SK-N-SH (cell line): ENCODE results near the gene SEC14L5. TPM values are rescaled to one million over a fixed set of nuclear protein-coding genes. Genes with fewer than 3 reads are reported as not detected.

Experiments used
- CTCF ChIA-PET: fragments of 300-600, 350-600 bp; formaldehyde crosslinking; extraction: SDS; loops from one replicate; lab custom pipeline; 2021; lab: Yijun Ruan, JAX
- POLR2A ChIA-PET: fragments of 350-600 bp; sonication (Branson Sonifier 250); formaldehyde crosslinking; extraction: SDS; loops from one replicate; lab custom pipeline; 2020; ENCODE audit warnings: antibody characterized with exemption, inconsistent platforms; lab: Yijun Ruan, JAX
- DNase-seq: peaks from one replicate; pipeline ENCODE4 v3.0.0; 2012
- H2AFZ ChIP-seq: fragments of 200-600 bp; sonication (generic); 2 replicates; pipeline ENCODE4 v1.8.1; 2016; ENCODE audit warnings: antibody characterized with exemption, mild to moderate bottlenecking, low read depth
- H3F3A ChIP-seq: fragments of 200-600 bp; sonication (generic); replicated peaks from 2 replicates; pipeline ENCODE3; 2016; ENCODE audit warnings: antibody characterized with exemption, mild to moderate bottlenecking; ENCODE audit not compliant: insufficient read depth
- H3K27ac ChIP-seq, 2 experiments: fragments of 200-500 bp in 1 of 2; fragments of 200-600 bp in 1 of 2; sonication (Bioruptor generic) in 1 of 2; sonication (generic), shearing (Covaris generic) in 1 of 2; 2 replicates each; pipeline versions ENCODE4 v1.5.1 to v1.6.1; 2014 to 2016; ENCODE audit warnings: low read depth in 2 of 2, inconsistent platforms in 1 of 2, low read length in 1 of 2, mild to moderate bottlenecking in 1 of 2, mixed read lengths in 1 of 2
- H3K27me3 ChIP-seq: fragments of 200-600 bp; sonication (generic), shearing (Covaris generic); 2 replicates; pipeline ENCODE4 v1.6.1; 2016; ENCODE audit warnings: mixed run types; ENCODE audit not compliant: insufficient read depth
- H3K36me3 ChIP-seq, 2 experiments: fragments of 200-500 bp in 1 of 2; fragments of 200-600 bp in 1 of 2; sonication (Bioruptor generic) in 1 of 2; sonication (generic) in 1 of 2; replicated peaks in 1 of 2; 2 replicates each; pipeline versions ENCODE3 to v1.5.1; 2014 to 2016; ENCODE audit warnings: low read length in 1 of 2, mild to moderate bottlenecking in 1 of 2; ENCODE audit not compliant: insufficient read depth in 2 of 2, control insufficient read depth in 1 of 2
- H3K4me1 ChIP-seq, 2 experiments: fragments of 200-500 bp in 1 of 2; fragments of 200-600 bp in 1 of 2; sonication (Bioruptor generic) in 1 of 2; sonication (generic), shearing (Covaris generic) in 1 of 2; 2 replicates each; pipeline versions ENCODE4 v1.5.1 to v1.6.1; 2014 to 2016; ENCODE audit warnings: low read depth in 1 of 2, low read length in 1 of 2, mixed run types in 1 of 2; ENCODE audit not compliant: insufficient read depth in 2 of 2, control insufficient read depth in 1 of 2
- H3K4me2 ChIP-seq: fragments of 200-600 bp; sonication (generic), shearing (Covaris generic); 2 replicates; pipeline ENCODE4 v1.6.1; 2017; ENCODE audit warnings: mixed run types
- H3K4me3 ChIP-seq, 2 experiments: fragments of 200-500 bp in 1 of 2; fragments of 200-600 bp in 1 of 2; sonication (Bioruptor generic) in 1 of 2; sonication (generic), shearing (Covaris generic) in 1 of 2; 2 replicates each; pipeline versions ENCODE4 v1.5.1 to v1.8.1; 2014 to 2016; ENCODE audit warnings: low read depth in 2 of 2, inconsistent platforms in 1 of 2, low read length in 1 of 2, mild to moderate bottlenecking in 1 of 2, mixed read lengths in 1 of 2, moderate library complexity in 1 of 2
- H3K79me2 ChIP-seq: fragments of 200-600 bp; sonication (generic); 2 replicates; pipeline ENCODE4 v1.8.1; 2017; ENCODE audit warnings: mild to moderate bottlenecking; ENCODE audit not compliant: insufficient read depth
- H3K9ac ChIP-seq: fragments of 200-600 bp; sonication (generic); 2 replicates; pipeline ENCODE4 v1.6.1; 2017; ENCODE audit warnings: mixed run types
- H3K9me2 ChIP-seq: fragments of 200-600 bp; sonication (generic); 2 replicates; pipeline ENCODE4 v1.6.1; 2017; ENCODE audit warnings: mixed run types
- H3K9me3 ChIP-seq: fragments of 200-600 bp; sonication (generic); 2 replicates; pipeline ENCODE4 v1.6.1; 2017; ENCODE audit warnings: mixed run types, mild to moderate bottlenecking, moderate library complexity
- H4K20me1 ChIP-seq: fragments of 200-600 bp; sonication (generic); 2 replicates; pipeline ENCODE4 v1.6.1; 2017; ENCODE audit warnings: mild to moderate bottlenecking, mixed run types; ENCODE audit not compliant: insufficient read depth
- CHD2 ChIP-seq: fragments of 150-350 bp; IDR thresholded peaks from 2 replicates; pipeline ENCODE4 v1.6.1; 2018; ENCODE audit warnings: low read length; ENCODE audit not compliant: partially characterized antibody
- CTCF ChIP-seq: fragments of 200-600 bp; sonication (generic); IDR thresholded peaks from 2 replicates; pipeline ENCODE4 v1.6.1; 2017; ENCODE audit warnings: antibody characterized with exemption, mild to moderate bottlenecking, moderate library complexity
- FOSL2 ChIP-seq: IDR thresholded peaks from 2 replicates; pipeline ENCODE4 v1.4.0; 2012; ENCODE audit warnings: low read depth, mild to moderate bottlenecking, moderate library complexity, borderline replicate concordance
- FOXJ3 ChIP-seq: sonication (generic); formaldehyde crosslinking; IDR thresholded peaks from 2 replicates; pipeline ENCODE4 v1.5.1; 2020; ENCODE audit warnings: mild to moderate bottlenecking, missing genetic modification reagents
- FOXM1 ChIP-seq: IDR thresholded peaks from 2 replicates; pipeline ENCODE4 v1.4.0; 2012; ENCODE audit warnings: low read depth, mild to moderate bottlenecking
- JUND ChIP-seq: IDR thresholded peaks from 2 replicates; pipeline ENCODE4 v1.4.0; 2012
- MAX ChIP-seq: IDR thresholded peaks from 2 replicates; pipeline ENCODE4 v1.4.0; 2012; ENCODE audit warnings: low read depth
- MXI1 ChIP-seq: IDR thresholded peaks from 2 replicates; pipeline ENCODE4 v1.6.1; 2012; ENCODE audit warnings: mild to moderate bottlenecking, low read depth, low read length, improper control_type of control experiment
- POLR2AphosphoS5 ChIP-seq: IDR thresholded peaks from 2 replicates; pipeline ENCODE4 v1.6.1; 2012; ENCODE audit warnings: low read depth, low read length
- RAD21 ChIP-seq: IDR thresholded peaks from 2 replicates; pipeline ENCODE4 v1.6.1; 2012; ENCODE audit warnings: mild to moderate bottlenecking, low read length
- RCOR1 ChIP-seq: fragments of 150-350 bp; IDR thresholded peaks from 2 replicates; pipeline ENCODE4 v1.6.1; 2017; ENCODE audit warnings: antibody characterized with exemption, low read length
- SMC3 ChIP-seq: IDR thresholded peaks from 2 replicates; pipeline ENCODE4 v1.6.1; 2012; ENCODE audit warnings: low read depth, low read length, improper control_type of control experiment
- TEAD4 ChIP-seq: IDR thresholded peaks from 2 replicates; pipeline ENCODE4 v1.4.0; 2012; ENCODE audit warnings: mild to moderate bottlenecking, borderline replicate concordance; ENCODE audit not compliant: insufficient read depth
- USF2 ChIP-seq: fragments of 150-350 bp; IDR thresholded peaks from 2 replicates; pipeline ENCODE4 v1.6.1; 2017; ENCODE audit warnings: antibody characterized with exemption, low read length, low read depth, borderline replicate concordance
- YY1 ChIP-seq: IDR thresholded peaks from 2 replicates; pipeline ENCODE4 v1.4.0; 2012; ENCODE audit warnings: low read depth, mild to moderate bottlenecking
- WGBS: methylation state at CpG from one replicate; pipeline ENCODE4 v1.1.6; 2017; ENCODE audit warnings: low lambda C conversion rate; 5-methylcytosine and 5-hydroxymethylcytosine counted together
- polyA plus RNA-seq, 3 experiments: library from polyadenylated mRNA; depleted of rRNA; stranded (reverse); fragments of >200 nt; gene quantifications; 2 replicates each; pipeline ENCODE4 v1.2.3, GENCODE V29; 2012
- TF ChIP-seq, protein P1 (sequence below): IDR thresholded peaks from 2 replicates; pipeline ENCODE4 v1.6.1; 2012; ENCODE audit warnings: mild to moderate bottlenecking, low read depth, low read length, moderate library complexity

The SEC14L5 gene
- polyA plus RNA-seq, 1 of the 3 experiments (the other 2 are of a cell fraction) = 0.08 TPM

DNA sequence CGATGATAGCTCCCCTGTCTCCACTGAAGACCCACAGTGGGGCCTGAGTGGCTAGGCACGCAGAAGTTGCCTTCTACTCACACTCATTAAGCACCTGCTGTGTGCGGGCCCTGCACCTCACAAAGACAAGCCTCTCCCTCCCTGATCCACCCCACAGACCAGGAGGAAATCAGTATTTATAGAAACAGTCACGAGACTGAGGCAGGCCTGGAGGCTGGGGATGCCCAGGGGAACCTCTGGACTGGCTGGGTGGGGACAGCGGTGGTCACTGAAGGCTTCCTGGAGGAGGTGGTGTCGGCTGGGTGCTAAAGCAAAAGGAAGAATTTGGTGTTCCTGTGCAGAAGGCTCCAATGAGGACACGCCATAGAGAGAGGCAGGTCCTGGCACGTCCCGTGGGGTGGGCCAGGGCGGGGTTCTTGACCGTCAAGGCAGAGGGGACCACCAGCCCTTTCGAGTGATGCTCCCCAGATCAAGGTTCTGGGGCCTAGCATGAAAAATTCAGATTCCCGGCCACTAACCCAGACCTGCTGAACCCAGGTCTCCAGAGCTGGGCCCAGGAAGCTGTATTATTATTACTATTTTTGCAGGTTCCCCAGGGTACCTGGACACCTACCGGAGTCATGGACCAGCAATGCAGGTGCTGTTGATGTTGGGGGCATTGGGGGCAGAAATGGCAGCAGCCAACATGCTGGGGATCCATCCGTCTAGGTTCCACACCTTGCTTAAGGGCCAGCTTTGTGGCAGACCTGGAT, 44.2 kb upstream of the SEC14L5 start:
- Histone ChIP-seq H3K9me2 (no peaks in the 10 kb centered on the region), H3K9me3 (no peaks in the 10 kb centered on the region), H3K9ac (no peak overlapping the region), H2AFZ (no peak overlapping the region), H3K4me3 (no peak overlapping the region), H3K4me1 (0 out of 4 replicates have a peak, but pooled peaks cover 0 to 8% of the 10 kb centered on the region in 2 experiments), H3F3A (no peaks in the 10 kb centered on the region), H3K27ac (no peak overlapping the region), H3K36me3 (no peaks in the 10 kb centered on the region), H4K20me1 (no peaks in the 10 kb centered on the region), H3K4me2 (no peak overlapping the region), H3K79me2 (no peaks in the 10 kb centered on the region), H3K27me3 (no peaks in the 10 kb centered on the region)
- CTCF ChIA-PET = no interaction called here
- DNase-seq = no peak
- no peak for TF ChIP-seq TEAD4
- TF ChIP-seq SMC3 = no peak
- TF ChIP-seq CHD2 = no peak
- no peak for TF ChIP-seq MAX
- TF ChIP-seq YY1 = no peak
- TF ChIP-seq RCOR1 = no peak
- no peak for TF ChIP-seq FOXJ3
- no peak for TF ChIP-seq MXI1
- TF ChIP-seq USF2 = no peak
- no peak for TF ChIP-seq RAD21
- 93% methylated on average over 9 of the region's 15 CpGs for WGBS
- POLR2A ChIA-PET = no interaction called here

DNA sequence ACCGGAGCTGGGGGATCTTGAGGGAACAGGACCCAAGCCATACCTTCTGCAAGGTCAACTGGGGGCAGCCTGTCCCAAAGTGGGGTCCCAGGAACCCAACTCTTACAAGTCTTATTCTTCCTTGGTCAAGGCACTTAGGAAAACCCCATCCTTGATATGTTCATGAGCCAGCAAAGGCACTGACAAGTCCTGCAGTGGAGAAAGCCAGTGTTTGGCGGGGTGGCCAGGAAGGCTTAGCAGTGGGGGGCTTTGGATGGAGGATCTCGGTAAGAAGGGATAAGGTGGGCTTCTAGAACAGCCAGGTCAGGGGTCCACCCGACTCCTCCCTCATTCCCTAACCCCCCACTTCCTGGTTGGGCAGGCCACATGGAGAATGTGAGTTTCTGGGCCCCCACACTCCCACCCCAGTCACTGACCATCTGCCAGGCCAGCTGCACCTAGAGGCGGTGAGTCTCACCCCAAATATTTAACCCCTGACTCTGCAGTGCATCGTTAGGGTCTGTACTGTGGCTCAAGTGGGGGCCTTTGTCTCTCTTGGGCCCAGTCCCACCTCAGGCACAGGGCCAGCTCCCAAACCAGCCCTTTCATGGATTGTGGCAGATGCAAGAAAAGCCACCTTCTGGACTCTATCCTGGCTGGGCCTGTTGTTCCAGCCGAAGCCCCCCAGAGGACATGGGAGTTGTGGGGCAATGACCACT, 43.5 kb upstream of the SEC14L5 start:
- Histone ChIP-seq H3K79me2 (no peaks in the 10 kb centered on the region), H3K4me2 (no peak overlapping the region), H3K9me2 (no peaks in the 10 kb centered on the region), H2AFZ (no peak overlapping the region), H3K36me3 (no peaks in the 10 kb centered on the region), H3K27me3 (no peaks in the 10 kb centered on the region), H3K9me3 (no peaks in the 10 kb centered on the region), H3K4me1 (0 out of 4 replicates have a peak, but pooled peaks cover 0 to 8% of the 10 kb centered on the region in 2 experiments), H3K9ac (no peak overlapping the region), H3K27ac (no peak overlapping the region), H3K4me3 (no peak overlapping the region), H3F3A (no peaks in the 10 kb centered on the region), H4K20me1 (no peaks in the 10 kb centered on the region)
- POLR2A ChIA-PET = no interaction called here
- 83% methylated on average over 6 of the region's 7 CpGs for WGBS
- CTCF ChIA-PET = no interaction called here
- DNase-seq = no peak
- TF ChIP-seq YY1 (no peak), FOSL2 (no peak), USF2 (no peak), FOXM1 (no peak), RAD21 (no peak), MXI1 (no peak), JUND (no peak), CTCF (no peak), TEAD4 (no peak), POLR2AphosphoS5 (no peak)
- TF ChIP-seq, protein P1, sequence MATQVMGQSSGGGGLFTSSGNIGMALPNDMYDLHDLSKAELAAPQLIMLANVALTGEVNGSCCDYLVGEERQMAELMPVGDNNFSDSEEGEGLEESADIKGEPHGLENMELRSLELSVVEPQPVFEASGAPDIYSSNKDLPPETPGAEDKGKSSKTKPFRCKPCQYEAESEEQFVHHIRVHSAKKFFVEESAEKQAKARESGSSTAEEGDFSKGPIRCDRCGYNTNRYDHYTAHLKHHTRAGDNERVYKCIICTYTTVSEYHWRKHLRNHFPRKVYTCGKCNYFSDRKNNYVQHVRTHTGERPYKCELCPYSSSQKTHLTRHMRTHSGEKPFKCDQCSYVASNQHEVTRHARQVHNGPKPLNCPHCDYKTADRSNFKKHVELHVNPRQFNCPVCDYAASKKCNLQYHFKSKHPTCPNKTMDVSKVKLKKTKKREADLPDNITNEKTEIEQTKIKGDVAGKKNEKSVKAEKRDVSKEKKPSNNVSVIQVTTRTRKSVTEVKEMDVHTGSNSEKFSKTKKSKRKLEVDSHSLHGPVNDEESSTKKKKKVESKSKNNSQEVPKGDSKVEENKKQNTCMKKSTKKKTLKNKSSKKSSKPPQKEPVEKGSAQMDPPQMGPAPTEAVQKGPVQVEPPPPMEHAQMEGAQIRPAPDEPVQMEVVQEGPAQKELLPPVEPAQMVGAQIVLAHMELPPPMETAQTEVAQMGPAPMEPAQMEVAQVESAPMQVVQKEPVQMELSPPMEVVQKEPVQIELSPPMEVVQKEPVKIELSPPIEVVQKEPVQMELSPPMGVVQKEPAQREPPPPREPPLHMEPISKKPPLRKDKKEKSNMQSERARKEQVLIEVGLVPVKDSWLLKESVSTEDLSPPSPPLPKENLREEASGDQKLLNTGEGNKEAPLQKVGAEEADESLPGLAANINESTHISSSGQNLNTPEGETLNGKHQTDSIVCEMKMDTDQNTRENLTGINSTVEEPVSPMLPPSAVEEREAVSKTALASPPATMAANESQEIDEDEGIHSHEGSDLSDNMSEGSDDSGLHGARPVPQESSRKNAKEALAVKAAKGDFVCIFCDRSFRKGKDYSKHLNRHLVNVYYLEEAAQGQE = no peak
